Measurements from ENCODE around the gene POLR2F.

POLR2F gene

GRCh38 chr22:37986371-37986770 is 32.9 kb downstream of the POLR2F start:
- TF ChIP-seq RAD21 (IDR thresholded peaks at IDR 0.05; ENCODE audit: low read depth) (no peak), EP300 (IDR thresholded peaks at IDR 0.05; ENCODE audit: borderline replicate concordance) (no peak)

GRCh38 chr22:37989146-37990045 is 35.9 kb downstream of the POLR2F start:
- TF ChIP-seq EGR1 (IDR thresholded peaks at IDR 0.05): no peak
- no peak for TF ChIP-seq ZBTB7A (IDR thresholded peaks at IDR 0.05; ENCODE audit: low read depth)
- no peak for TF ChIP-seq CEBPB (IDR thresholded peaks at IDR 0.05)

GRCh38 chr22:37990301-37990700 is 36.8 kb downstream of the POLR2F start:
- TF ChIP-seq USF1 (IDR thresholded peaks at IDR 0.05) (no peak), REST (IDR thresholded peaks at IDR 0.05; ENCODE audit: low read depth) (no peak), YY1 (IDR thresholded peaks at IDR 0.05; ENCODE audit: low read depth) (no peak), EGR1 (IDR thresholded peaks at IDR 0.05) (no peak), FOXM1 (IDR thresholded peaks at IDR 0.05; ENCODE audit: borderline replicate concordance, low read depth) (no peak), TEAD4 (IDR thresholded peaks at IDR 0.05) (no peak), RAD21 (IDR thresholded peaks at IDR 0.05; ENCODE audit: low read depth) (no peak), CREB1 (IDR thresholded peaks at IDR 0.05; ENCODE audit: low read depth) (no peak), NFIC (IDR thresholded peaks at IDR 0.05) (no peak), ZBTB7A (IDR thresholded peaks at IDR 0.05; ENCODE audit: low read depth) (no peak), CEBPB (IDR thresholded peaks at IDR 0.05) (no peak), MAX (IDR thresholded peaks at IDR 0.05) (no peak), TCF12 (IDR thresholded peaks at IDR 0.05; ENCODE audit: low read depth) (no peak)

GRCh38 chr22:37990862-37991261 is 37.4 kb downstream of the POLR2F start:
- TF ChIP-seq TCF12 (IDR thresholded peaks at IDR 0.05; ENCODE audit: low read depth): no peak
- no peak for TF ChIP-seq REST (IDR thresholded peaks at IDR 0.05; ENCODE audit: low read depth)

- TF ChIP-seq TAF1 (IDR thresholded peaks at IDR 0.05; ENCODE audit: low read depth): no peak
- no peak for TF ChIP-seq YY1 (IDR thresholded peaks at IDR 0.05; ENCODE audit: low read depth)
- TF ChIP-seq CEBPB (IDR thresholded peaks at IDR 0.05): no peak
- TF ChIP-seq CREB1 (IDR thresholded peaks at IDR 0.05; ENCODE audit: low read depth): no peak
- no peak for TF ChIP-seq TEAD4 (IDR thresholded peaks at IDR 0.05)
- TF ChIP-seq TCF12 (IDR thresholded peaks at IDR 0.05; ENCODE audit: low read depth): no peak
- no peak for TF ChIP-seq USF1 (IDR thresholded peaks at IDR 0.05)
- TF ChIP-seq FOXM1 (IDR thresholded peaks at IDR 0.05; ENCODE audit: borderline replicate concordance, low read depth): no peak
- TF ChIP-seq MAX (IDR thresholded peaks at IDR 0.05): no peak
- no peak for TF ChIP-seq REST (IDR thresholded peaks at IDR 0.05; ENCODE audit: low read depth)
- no peak for TF ChIP-seq RAD21 (IDR thresholded peaks at IDR 0.05; ENCODE audit: low read depth)
- TF ChIP-seq NFIC (IDR thresholded peaks at IDR 0.05): no peak
Measured at GRCh38 chr22:37991731-37992442, 38.4 kb downstream of the POLR2F start.

Measured in Ishikawa (cell line).